GM13976 (cell line): Measurements from ENCODE around the gene NDUFB1.

Source experiments
- DNase-seq: peaks from one replicate; pipeline ENCODE4 v3.0.0; 2012; ENCODE audit warnings: low spot score
- in situ Hi-C: fragments of 300-500 bp; cut with MboI; formaldehyde crosslinking; loops from one replicate; pipeline ENCODE4 v1.12.0; 2022; ENCODE audit warnings: low sequenced_read_pairs, mixed read lengths, inconsistent platforms; ENCODE audit not compliant: unreplicated experiment
- TF ChIP-seq, protein P1 (sequence below): IDR thresholded peaks from 2 replicates; pipeline ENCODE4 v1.5.1; 2012; ENCODE audit warnings: borderline replicate concordance, mild to moderate bottlenecking; ENCODE audit not compliant: insufficient read depth; ENCODE audit errors: extremely low read depth, missing control alignments, control extremely low read depth

The NDUFB1 gene

GRCh38 chr14:92144708-92145107 is 23.2 kb upstream of the NDUFB1 start:
- TF ChIP-seq, protein P1, sequence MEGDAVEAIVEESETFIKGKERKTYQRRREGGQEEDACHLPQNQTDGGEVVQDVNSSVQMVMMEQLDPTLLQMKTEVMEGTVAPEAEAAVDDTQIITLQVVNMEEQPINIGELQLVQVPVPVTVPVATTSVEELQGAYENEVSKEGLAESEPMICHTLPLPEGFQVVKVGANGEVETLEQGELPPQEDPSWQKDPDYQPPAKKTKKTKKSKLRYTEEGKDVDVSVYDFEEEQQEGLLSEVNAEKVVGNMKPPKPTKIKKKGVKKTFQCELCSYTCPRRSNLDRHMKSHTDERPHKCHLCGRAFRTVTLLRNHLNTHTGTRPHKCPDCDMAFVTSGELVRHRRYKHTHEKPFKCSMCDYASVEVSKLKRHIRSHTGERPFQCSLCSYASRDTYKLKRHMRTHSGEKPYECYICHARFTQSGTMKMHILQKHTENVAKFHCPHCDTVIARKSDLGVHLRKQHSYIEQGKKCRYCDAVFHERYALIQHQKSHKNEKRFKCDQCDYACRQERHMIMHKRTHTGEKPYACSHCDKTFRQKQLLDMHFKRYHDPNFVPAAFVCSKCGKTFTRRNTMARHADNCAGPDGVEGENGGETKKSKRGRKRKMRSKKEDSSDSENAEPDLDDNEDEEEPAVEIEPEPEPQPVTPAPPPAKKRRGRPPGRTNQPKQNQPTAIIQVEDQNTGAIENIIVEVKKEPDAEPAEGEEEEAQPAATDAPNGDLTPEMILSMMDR, result no peak
- in situ Hi-C loops, result loop anchor here (25.0 kb wide), 1 partner anchor 543 kb away; no protein-coding TSS in a partner anchor
- DNase-seq, result no peak

DNA sequence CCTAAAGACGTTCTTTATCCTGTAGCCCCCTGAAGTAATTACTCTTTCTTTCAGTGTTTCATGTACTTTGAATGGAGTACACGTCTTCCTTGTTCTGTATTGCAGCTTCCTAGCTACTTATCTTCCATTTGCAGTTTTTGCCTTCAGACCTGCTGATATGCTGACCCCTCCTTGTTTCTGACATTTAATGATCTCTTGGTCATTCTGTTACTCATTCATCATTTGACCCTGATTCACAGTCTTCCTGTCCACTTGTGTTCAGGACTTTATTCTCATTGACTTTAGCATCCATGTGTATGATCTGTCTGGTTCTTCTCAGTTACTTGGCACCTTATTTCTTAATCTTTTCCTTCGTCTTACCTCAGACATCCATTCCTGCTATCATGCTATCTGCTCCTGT is 22.5 kb upstream of the NDUFB1 start:
- TF ChIP-seq, protein P1, result no peak
- in situ Hi-C loops, result loop anchor here (25.0 kb wide), 1 partner anchor 543 kb away; no protein-coding TSS in a partner anchor
- DNase-seq, result no peak

- no peak for DNase-seq
- in situ Hi-C loops, result loop anchor here (25.0 kb wide), 1 partner anchor 544 kb away; no protein-coding TSS in a partner anchor
- TF ChIP-seq, protein P1, result no peak
Observed at GRCh38 chr14:92143309-92143708, 21.8 kb upstream of the NDUFB1 start.

GRCh38 chr14:92135269-92135668 is 13.8 kb upstream of the NDUFB1 start:
- peak; percentile 21 for DNase-seq
- TF ChIP-seq, protein P1, result peak; percentile 18
- in situ Hi-C loops, result loop anchor here (25.0 kb wide), 1 partner anchor 552 kb away; no protein-coding TSS in a partner anchor

- TF ChIP-seq, protein P1, result no peak
- in situ Hi-C loops, result loop anchor here (25.0 kb wide), 1 partner anchor 553 kb away; no protein-coding TSS in a partner anchor
- no peak for DNase-seq
Observed at GRCh38 chr14:92134456-92134855, 12.9 kb upstream of the NDUFB1 start.

- in situ Hi-C loops, result no loop called here
- TF ChIP-seq, protein P1, result no peak
- DNase-seq, result no peak
Observed at GRCh38 chr14:92122761-92123160, 1.3 kb upstream of the NDUFB1 start.
